ENCODE results near the gene CAMK2D. TPM values are rescaled to one million over a fixed set of nuclear protein-coding genes. Genes with fewer than 3 reads are reported as not detected.

CAMK2D gene
- total and polyA plus RNA-seq, 12 donors = 55.6 to 286 (median 221) TPM

DNA sequence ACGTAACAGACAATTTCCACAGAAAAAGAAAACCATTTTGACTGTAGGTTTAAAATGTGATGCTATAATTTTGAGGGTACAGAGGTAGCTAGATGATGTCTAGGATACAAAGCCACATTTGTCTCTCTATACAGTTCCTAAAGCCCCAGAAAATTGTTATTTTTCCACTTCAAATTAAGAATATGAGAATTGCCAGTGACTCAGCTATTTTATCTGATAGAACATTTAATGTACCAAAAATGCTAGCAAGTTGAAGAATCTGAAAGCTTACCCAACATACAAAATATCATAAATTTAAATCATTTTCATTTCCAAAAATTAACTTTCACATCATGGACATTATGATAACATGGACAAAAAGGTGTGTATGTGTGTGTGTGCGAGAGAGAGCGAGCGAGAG lies 148.0 kb downstream of the CAMK2D start:
- H3K4me3 ChIP-seq = no peak overlapping the region
- peak overlapping the region in 8 of 10 donors; percentile 10 to 64 (median 60) for H3K27ac ChIP-seq
- ATAC-seq (no peak), DNase-seq (no peak)
- WGBS, 2 donors = 97 to 98% methylated on average over 4 of the region's 4 CpGs
- no peaks in the 10 kb centered on the region for H3K9me3 ChIP-seq
- H3K27me3 ChIP-seq = no peaks in the 10 kb centered on the region
- peaks cover 0 to 84% (median 60%) of the 10 kb centered on the region in 9 donors for H3K4me1 ChIP-seq
- H3K36me3 ChIP-seq = peaks cover 0 to 8% (median 0%) of the 10 kb centered on the region in 9 donors
- intact Hi-C loops (cut with DNase I) = loop anchor here in 2 of 10 donors (10.0 kb wide), 2 partner anchors 59 to 131 kb away; no protein-coding TSS in a partner anchor
- TF ChIP-seq, protein P1, sequence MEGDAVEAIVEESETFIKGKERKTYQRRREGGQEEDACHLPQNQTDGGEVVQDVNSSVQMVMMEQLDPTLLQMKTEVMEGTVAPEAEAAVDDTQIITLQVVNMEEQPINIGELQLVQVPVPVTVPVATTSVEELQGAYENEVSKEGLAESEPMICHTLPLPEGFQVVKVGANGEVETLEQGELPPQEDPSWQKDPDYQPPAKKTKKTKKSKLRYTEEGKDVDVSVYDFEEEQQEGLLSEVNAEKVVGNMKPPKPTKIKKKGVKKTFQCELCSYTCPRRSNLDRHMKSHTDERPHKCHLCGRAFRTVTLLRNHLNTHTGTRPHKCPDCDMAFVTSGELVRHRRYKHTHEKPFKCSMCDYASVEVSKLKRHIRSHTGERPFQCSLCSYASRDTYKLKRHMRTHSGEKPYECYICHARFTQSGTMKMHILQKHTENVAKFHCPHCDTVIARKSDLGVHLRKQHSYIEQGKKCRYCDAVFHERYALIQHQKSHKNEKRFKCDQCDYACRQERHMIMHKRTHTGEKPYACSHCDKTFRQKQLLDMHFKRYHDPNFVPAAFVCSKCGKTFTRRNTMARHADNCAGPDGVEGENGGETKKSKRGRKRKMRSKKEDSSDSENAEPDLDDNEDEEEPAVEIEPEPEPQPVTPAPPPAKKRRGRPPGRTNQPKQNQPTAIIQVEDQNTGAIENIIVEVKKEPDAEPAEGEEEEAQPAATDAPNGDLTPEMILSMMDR (IDR thresholded peaks at IDR 0.05) = no peak

DNA sequence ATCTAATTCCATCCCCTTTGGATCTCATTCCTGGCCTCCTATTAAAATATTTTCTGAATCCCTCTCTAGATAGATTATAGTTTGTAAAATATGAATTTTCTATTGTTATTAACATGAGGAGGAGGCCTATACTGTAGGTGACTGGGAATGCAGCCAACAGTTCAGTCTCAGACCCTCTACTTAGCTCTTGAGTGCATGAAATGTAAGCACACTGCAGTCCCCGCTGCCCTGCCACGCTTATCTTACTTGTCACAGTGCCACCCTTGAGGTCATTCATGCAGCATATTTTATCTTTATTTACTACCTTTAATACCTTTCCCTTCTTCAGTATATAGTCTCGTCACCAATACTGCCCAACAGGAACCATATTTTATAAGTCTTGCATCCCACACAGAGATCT lies 151.0 kb downstream of the CAMK2D start:
- DNase-seq (peak; percentile 21 to 34), ATAC-seq (peak in 7 of 8 donors; percentile 35 to 87 (median 72))
- H3K4me3 ChIP-seq = no peak overlapping the region
- intact Hi-C loops (cut with DNase I) = loop anchor here in 2 of 10 donors (10.0 kb wide), 2 partner anchors 56 to 134 kb away; no protein-coding TSS in a partner anchor
- peaks cover 0 to 25% (median 3%) of the 10 kb centered on the region in 9 donors for H3K36me3 ChIP-seq
- H3K9me3 ChIP-seq = no peaks in the 10 kb centered on the region
- peaks cover 0 to 58% (median 44%) of the 10 kb centered on the region in 9 donors for H3K4me1 ChIP-seq
- 59 to 66% methylated on average over 3 of the region's 3 CpGs for WGBS, 2 donors
- H3K27ac ChIP-seq = peak overlapping the region in 7 of 10 donors; percentile 15 to 62 (median 28)
- TF ChIP-seq, protein P1 (IDR thresholded peaks at IDR 0.05) = no peak
- no peaks in the 10 kb centered on the region for H3K27me3 ChIP-seq

DNA sequence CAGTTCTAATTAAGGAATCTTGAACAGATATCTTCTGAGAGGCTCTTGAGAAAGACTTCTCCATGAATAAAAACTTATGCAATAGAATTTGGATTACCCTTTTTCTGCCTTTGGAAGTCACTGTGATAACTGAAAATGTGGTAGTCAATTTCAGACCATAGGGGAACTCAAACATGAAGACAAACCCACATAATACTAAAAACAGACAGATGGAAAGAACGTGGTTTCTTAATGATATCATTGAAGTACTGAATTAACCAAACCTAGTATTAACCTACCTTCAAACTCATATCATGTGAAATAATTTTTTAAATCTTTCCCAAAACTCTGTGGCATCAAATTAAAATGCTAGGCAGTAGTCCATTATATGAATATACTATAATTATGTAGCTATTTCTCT lies 153.5 kb downstream of the CAMK2D start:
- Histone ChIP-seq H3K9me3 (peaks cover 0 to 6% (median 0%) of the 10 kb centered on the region in 11 donors), H3K4me1 (peaks cover 0 to 43% (median 23%) of the 10 kb centered on the region in 9 donors), H3K27me3 (no peaks in the 10 kb centered on the region), H3K27ac (no peak overlapping the region), H3K36me3 (peaks cover 0 to 25% (median 3%) of the 10 kb centered on the region in 9 donors), H3K4me3 (no peak overlapping the region)
- WGBS, 2 donors = 91 to 92% methylated on average over 1 of the region's 1 CpG
- intact Hi-C loops (cut with DNase I) = no loop called here
- ATAC-seq (no peak), DNase-seq (no peak)
- TF ChIP-seq, protein P1 (IDR thresholded peaks at IDR 0.05) = no peak

DNA sequence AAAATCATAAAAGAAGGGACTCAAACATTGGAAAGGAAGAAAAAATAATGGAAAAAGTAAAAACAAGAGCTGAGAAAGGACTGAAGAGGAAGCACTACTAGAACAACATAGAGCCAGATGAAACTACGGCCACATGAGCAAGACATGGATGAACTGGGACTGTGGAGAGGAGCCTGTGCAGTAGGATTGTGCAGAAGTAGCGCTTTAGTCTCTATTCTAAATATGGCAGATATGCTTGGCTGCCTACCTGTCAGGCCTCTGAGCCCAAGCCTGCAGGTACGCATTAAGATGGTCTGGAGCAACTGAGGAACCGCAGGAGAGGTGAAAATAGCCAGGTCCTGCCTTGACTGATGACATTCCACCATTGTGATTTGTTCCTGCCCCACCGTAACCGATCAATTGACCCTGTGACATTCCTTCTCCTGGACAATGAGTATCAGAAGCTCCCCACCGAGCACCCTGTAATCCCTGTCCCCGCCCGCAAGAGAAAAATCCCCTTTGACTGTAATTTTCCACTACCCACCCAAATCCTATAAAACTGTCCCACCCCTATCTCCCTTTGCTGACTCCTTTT lies 154.3 kb downstream of the CAMK2D start:
- H3K27me3 ChIP-seq = no peaks in the 10 kb centered on the region
- intact Hi-C loops (cut with DNase I) = no loop called here
- peaks cover 0 to 6% (median 0%) of the 10 kb centered on the region in 11 donors for H3K9me3 ChIP-seq
- H3K4me3 ChIP-seq = no peak overlapping the region
- no peak overlapping the region for H3K27ac ChIP-seq
- H3K36me3 ChIP-seq = peaks cover 0 to 25% (median 3%) of the 10 kb centered on the region in 9 donors
- DNase-seq = no peak
- no peak for ATAC-seq
- peaks cover 0 to 41% (median 16%) of the 10 kb centered on the region in 9 donors for H3K4me1 ChIP-seq
- WGBS, 2 donors = 95 to 100% methylated on average over 9 of the region's 9 CpGs
- TF ChIP-seq, protein P1 (IDR thresholded peaks at IDR 0.05) = no peak

Measured in heart right ventricle (tissue), 16 donors.